SK-N-SH treated with all-trans-retinoic acid at 6 μM for 48 hours (cell line): Measurements from ENCODE around the gene BRD9.
"Not testable (repeated sequence)": the region's sequence is repeated elsewhere in the genome, so short reads cannot be mapped to it uniquely, and the experiment has no call there.

Experiments used
- GLIS3 ChIP-seq: fragments of 250-450 bp; sonication (Bioruptor Pico); IDR thresholded peaks from 2 replicates; pipeline ENCODE4 v1.5.0; 2020; ENCODE audit warnings: mild to moderate bottlenecking, moderate library complexity
- OSR1 ChIP-seq: fragments of 250-450 bp; sonication (Bioruptor Pico); IDR thresholded peaks from 2 replicates; pipeline ENCODE4 v1.8.0; 2022; ENCODE audit warnings: moderate library complexity, mild to moderate bottlenecking, inconsistent platforms
- ZNF8 ChIP-seq: fragments of 450-650 bp; formaldehyde crosslinking; IDR thresholded peaks from 2 replicates; pipeline ENCODE4 v1.5.0; 2020; ENCODE audit warnings: mild to moderate bottlenecking, moderate library complexity

DNA sequence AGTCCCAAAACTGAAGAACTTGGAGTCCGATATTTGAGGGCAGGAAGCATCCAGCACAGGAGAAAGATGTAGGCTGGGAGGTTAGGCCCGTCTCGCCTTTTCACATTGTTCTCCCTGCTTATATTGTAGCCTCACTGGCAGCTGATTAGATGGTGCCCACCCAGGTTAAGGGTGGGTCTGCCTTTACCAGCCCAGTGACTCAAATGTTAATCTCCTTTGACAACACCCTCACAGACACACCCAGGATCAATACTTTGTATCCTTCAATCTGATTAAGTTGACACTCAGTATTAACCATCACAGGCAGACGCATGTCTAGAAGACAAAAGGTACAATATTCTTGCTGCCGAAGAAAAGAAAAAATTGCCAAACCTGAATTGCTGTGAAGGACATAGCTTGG, 26.1 kb upstream of the BRD9 start:
- TF ChIP-seq ZNF8, OSR1, GLIS3 (CRISPR knock-in tag): not testable (repeated sequence)
